ENCODE results near the gene TPD52L2.
"Not testable (repeated sequence)": the region's sequence is repeated elsewhere in the genome, so short reads cannot be mapped to it uniquely, and the experiment has no call there.

The TPD52L2 gene

GRCh38 chr20:63877755-63878470, 12.8 kb downstream of the TPD52L2 start:
- Histone ChIP-seq H3K27ac (replicated peaks) (no peak overlapping the region), H3K4me3 (replicated peaks; ENCODE audit: insufficient read depth, low read length) (no peak overlapping the region), H3K27me3 (ENCODE audit: insufficient read depth, poor library complexity, severe bottlenecking) (no peaks in the 10 kb centered on the region)
- TF ChIP-seq CTCF (IDR thresholded peaks at IDR 0.05; ENCODE audit: insufficient read depth, low read length): no peak
- TF ChIP-seq POLR2AphosphoS5 (IDR thresholded peaks at IDR 0.05; ENCODE audit: low read depth): no peak
- TF ChIP-seq REST (IDR thresholded peaks at IDR 0.05; ENCODE audit: insufficient replicate concordance, low read depth): no peak
- no peak for TF ChIP-seq GABPA (IDR thresholded peaks at IDR 0.05; ENCODE audit: low read depth)
- TF ChIP-seq SPI1 (IDR thresholded peaks at IDR 0.05; ENCODE audit: borderline replicate concordance, low read depth): no peak
- no peak for DNase-seq (ENCODE audit: low read depth in 1 of 2, low spot score in 1 of 2)

GRCh38 chr20:63878899-63879663, 14.0 kb downstream of the TPD52L2 start:
- no peak for DNase-seq (ENCODE audit: low read depth in 1 of 2, low spot score in 1 of 2)
- no peak overlapping the region for H3K27ac ChIP-seq (replicated peaks)
- TF ChIP-seq POLR2AphosphoS5 (IDR thresholded peaks at IDR 0.05; ENCODE audit: low read depth) (no peak), REST (IDR thresholded peaks at IDR 0.05; ENCODE audit: insufficient replicate concordance, low read depth) (no peak), SPI1 (IDR thresholded peaks at IDR 0.05; ENCODE audit: borderline replicate concordance, low read depth) (no peak), GABPA (IDR thresholded peaks at IDR 0.05; ENCODE audit: low read depth) (no peak), CTCF (IDR thresholded peaks at IDR 0.05; ENCODE audit: insufficient read depth, low read length) (no peak)
- H3K4me3 ChIP-seq (replicated peaks; ENCODE audit: insufficient read depth, low read length): no peak overlapping the region
- H3K27me3 ChIP-seq (ENCODE audit: insufficient read depth, poor library complexity, severe bottlenecking): no peaks in the 10 kb centered on the region

- not testable (repeated sequence) for H3K27ac ChIP-seq (replicated peaks); DNase-seq (ENCODE audit: low read depth in 1 of 2, low spot score in 1 of 2)
Observed at GRCh38 chr20:63880901-63881300, 15.8 kb downstream of the TPD52L2 start.

DNA sequence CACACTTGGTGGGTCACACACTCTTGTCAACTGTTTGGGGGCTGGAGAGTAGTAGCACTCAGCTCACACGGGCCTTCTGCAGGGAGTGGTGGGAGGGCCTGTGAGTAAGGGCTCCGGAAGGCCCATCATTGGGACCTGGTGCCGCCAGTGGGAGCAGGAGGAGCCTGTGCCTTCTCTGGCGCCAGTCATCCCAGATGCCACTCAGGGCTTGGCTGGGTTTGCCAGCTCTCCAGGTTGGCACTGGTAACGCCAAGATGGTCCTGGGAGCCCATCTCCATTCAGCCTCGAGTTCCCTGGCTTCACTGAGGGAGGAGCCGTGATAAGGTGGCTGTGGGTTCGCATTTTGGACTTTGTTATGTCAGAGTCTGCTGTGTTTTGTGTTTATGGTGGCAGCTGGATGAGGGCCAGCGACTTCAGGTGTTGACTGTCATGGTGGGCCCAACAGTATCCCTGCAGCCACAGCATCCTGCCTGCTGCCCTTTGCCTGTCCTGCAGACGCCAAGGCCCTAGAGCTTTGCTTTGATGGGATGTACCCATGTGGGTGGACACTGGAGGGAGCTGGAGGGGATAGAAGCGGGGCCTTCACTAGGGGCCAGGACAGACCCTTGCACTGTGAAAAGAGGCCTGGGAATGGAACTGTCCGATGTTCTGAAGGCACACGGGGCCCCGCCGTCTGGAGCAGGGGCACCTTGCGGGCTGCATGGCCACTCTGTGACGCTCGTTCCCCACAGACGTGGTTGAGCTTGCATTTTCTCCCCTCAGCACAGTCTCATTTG, 16.6 kb downstream of the TPD52L2 start:
- Histone ChIP-seq H3K27me3 (ENCODE audit: insufficient read depth, poor library complexity, severe bottlenecking) (no peaks in the 10 kb centered on the region), H3K4me3 (replicated peaks; ENCODE audit: insufficient read depth, low read length) (no peak overlapping the region), H3K27ac (replicated peaks) (no peak overlapping the region)
- TF ChIP-seq CTCF (IDR thresholded peaks at IDR 0.05; ENCODE audit: insufficient read depth, low read length) (no peak), REST (IDR thresholded peaks at IDR 0.05; ENCODE audit: insufficient replicate concordance, low read depth) (peak; percentile 75)
- no peak for DNase-seq (ENCODE audit: low read depth in 1 of 2, low spot score in 1 of 2)

More at GRCh38 chr20:63880901-63881300, 15.8 kb downstream of the TPD52L2 start:
- not testable (repeated sequence) for H3K4me3 ChIP-seq (replicated peaks; ENCODE audit: insufficient read depth, low read length); H3K27me3 ChIP-seq (ENCODE audit: insufficient read depth, poor library complexity, severe bottlenecking)

Measured in HL-60 (cell line).